Nucleus accumbens (tissue), 56 donors: ENCODE data around the gene TMBIM6.
"Not testable (repeated sequence)": the region's sequence is repeated elsewhere in the genome, so short reads cannot be mapped to it uniquely, and the experiment has no call there.

Experiments used
- DNase-seq, 56 donors: peaks; one replicate each; lab custom pipeline; 2025; lab: John Stamatoyannopoulos, UW

TMBIM6 gene

GRCh38 chr12:49721355-49721754, 20.0 kb upstream of the TMBIM6 start:
- DNase-seq, result not testable (repeated sequence)

DNA sequence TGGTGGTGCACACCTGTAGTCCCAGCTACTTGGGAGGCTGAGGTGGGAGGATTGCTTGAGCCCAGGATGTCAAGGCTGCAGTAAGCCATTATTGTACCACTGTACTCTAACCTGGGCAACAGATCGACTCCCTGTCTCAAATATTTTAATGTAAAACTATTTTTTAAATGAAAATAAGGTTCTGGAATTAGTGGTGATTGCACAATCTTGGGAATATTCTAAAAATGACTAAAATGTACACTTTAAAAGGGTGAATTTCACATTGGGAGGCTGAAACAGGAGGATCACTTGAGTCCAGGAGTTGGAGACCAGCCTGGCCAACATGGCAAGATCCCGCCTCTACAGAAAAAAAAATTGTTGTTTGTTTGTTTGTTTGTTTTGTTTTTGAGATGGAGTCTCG, 12.9 kb upstream of the TMBIM6 start:
- no peak for DNase-seq

DNA sequence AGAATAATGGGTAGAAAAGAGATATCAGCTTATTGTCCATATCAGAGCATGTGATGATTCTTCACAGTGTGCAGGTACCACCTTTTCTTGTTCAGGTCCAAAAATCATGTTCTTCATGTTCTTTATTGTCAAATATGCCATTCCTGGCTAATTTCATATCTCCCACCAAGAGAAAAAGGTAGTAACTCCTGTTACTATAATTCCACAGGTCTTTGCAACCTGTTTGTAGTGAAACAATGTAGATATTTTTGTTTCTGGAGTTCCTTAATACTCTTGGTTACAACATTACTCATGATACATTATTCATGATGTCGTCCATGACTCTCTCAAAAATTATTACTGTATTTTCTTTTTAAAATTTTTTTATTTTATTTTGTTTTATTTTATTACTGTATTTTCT, 11.3 kb upstream of the TMBIM6 start:
- no peak for DNase-seq

- no peak for DNase-seq
Measured at GRCh38 chr12:49730568-49731101, 10.7 kb upstream of the TMBIM6 start.

- no peak for DNase-seq
Measured at GRCh38 chr12:49733219-49734017, 7.9 kb upstream of the TMBIM6 start.

DNA sequence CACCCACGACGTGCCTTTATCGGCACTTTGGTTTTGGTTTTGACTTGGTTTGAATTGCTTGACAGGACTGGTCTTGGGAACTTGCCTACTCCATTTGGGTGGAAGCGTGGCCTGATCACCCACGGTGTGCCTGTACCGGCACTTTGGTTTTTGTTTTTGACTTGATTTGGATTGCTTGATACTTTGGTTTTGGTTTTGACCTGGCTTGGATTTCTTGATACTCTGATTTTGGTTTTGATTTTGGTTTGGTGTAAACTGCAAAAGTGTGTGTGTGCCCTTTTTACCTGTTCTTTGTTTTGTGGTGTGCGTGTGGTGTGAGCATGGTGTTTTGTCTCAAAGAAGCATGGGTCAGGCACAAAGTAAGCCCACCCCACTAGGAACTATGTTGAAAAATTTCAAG, 6.5 kb upstream of the TMBIM6 start:
- DNase-seq, result not testable (repeated sequence)

- DNase-seq, result not testable (repeated sequence)
Measured at GRCh38 chr12:49738721-49739120, 2.6 kb upstream of the TMBIM6 start.

- DNase-seq, result not testable (repeated sequence)
Measured at GRCh38 chr12:49740277-49740676, 1.1 kb upstream of the TMBIM6 start.

GRCh38 chr12:49741882-49742620, 694 bp downstream of the TMBIM6 start:
- peak in 33 of 56 donors; percentile 26 to 92 (median 73) for DNase-seq

DNA sequence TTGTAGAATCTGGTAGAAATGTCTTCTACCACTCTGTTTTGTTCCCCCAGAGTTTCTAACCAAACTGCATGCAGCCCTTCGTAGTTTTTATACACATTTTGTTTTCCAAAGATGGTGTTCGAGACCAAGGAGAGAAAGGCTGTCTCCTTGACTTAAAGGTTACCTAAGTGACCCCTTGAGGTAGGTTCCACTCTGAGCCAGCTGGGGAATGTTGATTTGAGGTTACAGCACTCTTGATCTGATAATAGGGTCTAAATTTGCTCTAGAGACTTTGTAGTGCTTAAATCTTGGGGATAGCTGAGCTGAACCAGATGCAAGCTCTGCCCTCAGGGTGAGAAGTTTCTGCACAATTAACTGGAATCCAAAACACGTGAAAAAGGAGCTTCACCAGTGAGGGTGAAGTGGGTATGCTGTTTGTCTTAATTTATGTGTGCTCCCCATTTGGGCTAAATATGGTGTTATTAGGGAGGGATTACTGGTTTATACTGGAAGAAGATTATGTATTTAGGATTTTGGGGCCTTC, 3.1 kb downstream of the TMBIM6 start:
- no peak for DNase-seq

- DNase-seq, result no peak
Measured at GRCh38 chr12:49748306-49748705, 6.9 kb downstream of the TMBIM6 start.

DNA sequence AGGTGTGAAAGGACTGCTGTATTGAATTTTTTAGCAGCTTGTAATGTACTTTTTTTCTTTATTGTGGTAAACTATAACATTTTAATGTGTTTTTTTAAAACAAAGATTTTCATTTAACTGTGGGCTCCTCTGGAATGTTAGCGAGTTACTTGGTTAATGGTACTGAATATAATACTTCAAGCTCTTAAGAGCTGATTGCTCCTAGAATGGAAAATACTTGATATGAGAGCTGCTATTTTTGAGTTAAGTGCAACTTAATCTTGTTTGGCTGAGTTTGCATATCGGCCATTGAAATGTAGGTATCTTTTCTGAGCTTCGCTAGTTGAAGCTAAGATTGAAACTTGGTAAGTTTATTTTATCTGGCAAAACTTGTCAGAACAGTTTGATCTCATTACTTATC, 7.4 kb downstream of the TMBIM6 start:
- DNase-seq, result no peak

DNA sequence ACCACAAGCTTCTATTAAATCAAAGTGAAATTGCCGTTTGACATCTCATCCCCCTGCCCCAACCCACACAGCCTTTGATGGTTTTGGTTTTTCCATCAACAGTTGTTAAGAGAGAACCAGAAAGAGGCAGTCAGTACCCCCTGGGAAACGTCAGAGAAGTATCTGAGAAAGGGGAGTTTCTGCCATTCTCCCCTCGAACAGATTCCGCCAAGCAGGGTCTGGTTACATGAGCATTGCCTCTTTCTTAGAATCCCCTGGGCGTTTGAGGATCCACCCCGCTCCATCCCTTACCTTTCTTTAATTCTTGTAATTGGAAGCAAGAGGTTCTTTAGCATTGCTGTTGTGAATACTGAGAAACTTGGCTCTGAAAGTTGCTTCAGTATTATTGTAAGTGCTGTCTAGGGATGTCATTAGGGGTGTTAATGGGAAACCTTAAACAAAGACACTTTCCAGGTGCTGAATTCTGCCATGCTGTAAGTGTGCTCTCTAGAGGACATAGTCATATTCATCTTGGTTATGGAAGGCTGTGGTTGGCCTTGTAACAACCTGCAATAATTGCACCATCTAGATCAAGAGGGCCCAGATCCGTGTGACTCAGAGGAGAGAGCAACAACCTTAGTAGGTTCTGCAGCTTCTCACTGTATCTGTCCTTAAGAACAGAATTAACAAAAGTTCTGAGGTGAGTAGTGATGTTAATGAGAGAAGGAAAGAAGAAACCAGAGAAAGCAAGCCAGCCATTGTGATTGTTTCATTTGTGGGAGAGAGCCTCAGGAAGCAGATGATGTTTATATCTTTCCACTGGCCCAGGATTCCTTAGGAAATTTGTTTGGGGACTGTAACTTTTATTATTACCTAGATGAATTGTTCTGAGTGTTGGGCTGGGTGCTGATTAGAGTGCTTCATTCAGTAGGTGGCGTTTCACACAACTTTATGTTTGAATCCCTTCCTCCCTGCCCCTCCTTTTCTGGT, 9.0 kb downstream of the TMBIM6 start:
- no peak for DNase-seq

- no peak for DNase-seq
Measured at GRCh38 chr12:49750996-49751393, 9.6 kb downstream of the TMBIM6 start.

DNA sequence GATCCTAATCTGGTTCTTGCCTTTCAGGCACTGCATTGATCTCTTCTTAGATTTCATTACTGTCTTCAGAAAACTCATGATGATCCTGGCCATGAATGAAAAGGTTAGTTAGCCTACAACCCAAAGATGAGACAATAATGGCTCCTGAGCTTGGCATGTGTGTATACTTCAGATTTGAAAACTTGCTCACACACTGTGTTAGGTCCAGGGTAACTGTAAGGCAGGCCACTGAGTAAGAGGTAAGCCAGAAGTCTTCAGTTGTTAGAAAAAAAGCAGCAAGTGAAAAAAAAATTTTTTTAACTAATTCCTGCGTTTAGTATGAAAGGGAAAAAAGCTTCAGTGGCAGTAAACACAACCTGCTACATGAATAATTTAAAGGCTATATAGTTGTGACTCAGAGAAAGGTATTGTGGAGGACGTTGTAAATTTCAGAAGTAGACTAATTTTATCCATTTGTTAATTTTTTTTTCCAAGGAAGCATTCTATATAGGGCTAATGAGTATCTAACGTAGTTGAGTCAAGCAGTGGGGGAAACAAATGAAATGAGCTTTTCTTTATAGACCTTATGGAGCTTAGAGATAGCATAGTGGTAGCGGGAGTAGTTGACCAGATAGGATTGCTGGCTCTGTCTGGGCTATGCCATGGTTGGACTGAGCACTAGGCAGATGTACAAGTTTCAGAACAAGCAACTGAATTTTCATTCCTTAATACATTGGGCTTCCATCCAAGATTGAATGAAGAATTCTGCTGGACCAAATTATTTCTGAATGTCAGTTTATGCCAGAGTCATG, 20.5 kb downstream of the TMBIM6 start:
- DNase-seq, result no peak

- DNase-seq, result no peak
Measured at GRCh38 chr12:49762468-49762847, 21.1 kb downstream of the TMBIM6 start.

DNA sequence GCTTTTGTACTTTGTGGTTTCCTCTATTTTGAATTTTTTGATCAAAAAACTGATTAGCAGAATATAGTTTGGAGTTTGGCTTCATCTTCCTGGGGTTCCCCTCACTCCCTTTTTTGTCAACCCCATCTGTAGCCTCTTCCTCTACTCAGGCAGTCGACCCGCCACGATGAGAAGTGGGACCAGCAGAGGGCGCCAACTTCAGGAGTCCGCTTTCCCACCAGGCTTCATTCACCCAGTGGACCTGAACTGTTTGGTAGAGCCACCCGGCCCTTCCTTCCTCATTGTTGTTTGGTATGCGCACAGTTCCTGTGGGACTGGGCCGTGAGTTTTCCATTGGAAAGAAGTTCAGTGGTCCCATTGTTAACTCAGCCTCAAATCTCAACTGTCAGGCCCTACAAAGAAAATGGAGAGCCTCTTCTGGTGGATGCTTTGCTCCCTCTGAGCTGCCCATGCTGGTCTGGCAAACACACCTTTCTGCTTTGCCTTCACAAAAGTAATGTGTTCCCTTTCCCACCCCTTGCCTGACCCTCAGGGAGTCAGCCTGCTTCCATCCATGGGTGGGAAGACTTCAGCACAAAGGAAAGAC, 21.7 kb downstream of the TMBIM6 start:
- peak in 34 of 56 donors; percentile 1 to 70 (median 22) for DNase-seq

- DNase-seq, result no peak
Measured at GRCh38 chr12:49764126-49764525, 22.8 kb downstream of the TMBIM6 start.

- DNase-seq, result no peak
Measured at GRCh38 chr12:49766115-49766455, 24.7 kb downstream of the TMBIM6 start.
